GM12878 (cell line): Measurements from ENCODE around the gene MX1.

Experiments
- CTCF ChIP-seq, 3 experiments: IDR thresholded peaks in 2 of 3; conservative IDR thresholded peaks in 1 of 3; 2 replicates each; pipeline ENCODE4 v1.5.1; 2011; ENCODE audit warnings: low read depth in 3 of 3, low read length in 3 of 3, mild to moderate bottlenecking in 3 of 3, control low read depth in 2 of 3, moderate library complexity in 2 of 3, inconsistent platforms in 1 of 3, mixed read lengths in 1 of 3; ENCODE audit not compliant: control insufficient read depth in 2 of 3, insufficient read depth in 1 of 3; ENCODE audit errors: extremely low read depth in 1 of 3
- RFX5 ChIP-seq: IDR thresholded peaks from 2 replicates; pipeline ENCODE4 v1.6.1; 2011; ENCODE audit warnings: low read depth, low read length, improper control_type of control experiment
- YY1 ChIP-seq: IDR thresholded peaks from 2 replicates; pipeline ENCODE4 v1.6.1; 2011; ENCODE audit warnings: low read depth, mild to moderate bottlenecking, low read length

GRCh38 chr21:41402796-41403195 lies 23.2 kb upstream of the MX1 start:
- TF ChIP-seq YY1 (no peak), RFX5 (no peak), CTCF (IDR thresholded peaks at IDR 0.05 in 2 of 3, conservative IDR thresholded peaks at IDR 0.05 in 1 of 3; ENCODE audit: control insufficient read depth in 2 of 3, extremely low read depth in 1 of 3, insufficient read depth in 1 of 3, low read depth in 3 of 3, low read length in 3 of 3) (no peak)
